Measurements from ENCODE around the gene NBEA.

DNA sequence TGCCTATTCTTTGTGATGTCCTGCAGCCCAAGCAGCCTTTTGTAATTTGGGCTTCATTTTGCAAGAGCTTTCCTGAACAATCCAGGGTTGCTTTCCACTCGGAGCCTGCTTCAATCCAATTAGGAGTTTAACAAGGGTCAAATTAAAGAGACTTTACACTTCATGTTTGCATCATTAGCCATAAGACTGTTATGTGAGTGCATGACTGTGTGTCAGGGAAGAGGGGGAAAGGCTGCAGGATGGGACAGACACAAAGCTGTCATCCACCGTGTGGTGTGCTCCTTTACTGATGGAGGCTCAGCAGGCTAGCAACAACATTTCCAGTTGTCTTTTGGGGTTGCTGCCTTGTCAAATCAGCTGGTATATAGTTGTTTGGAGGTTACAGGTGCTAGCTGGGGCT, 558.1 kb downstream of the NBEA start:
- TF ChIP-seq, protein P1, sequence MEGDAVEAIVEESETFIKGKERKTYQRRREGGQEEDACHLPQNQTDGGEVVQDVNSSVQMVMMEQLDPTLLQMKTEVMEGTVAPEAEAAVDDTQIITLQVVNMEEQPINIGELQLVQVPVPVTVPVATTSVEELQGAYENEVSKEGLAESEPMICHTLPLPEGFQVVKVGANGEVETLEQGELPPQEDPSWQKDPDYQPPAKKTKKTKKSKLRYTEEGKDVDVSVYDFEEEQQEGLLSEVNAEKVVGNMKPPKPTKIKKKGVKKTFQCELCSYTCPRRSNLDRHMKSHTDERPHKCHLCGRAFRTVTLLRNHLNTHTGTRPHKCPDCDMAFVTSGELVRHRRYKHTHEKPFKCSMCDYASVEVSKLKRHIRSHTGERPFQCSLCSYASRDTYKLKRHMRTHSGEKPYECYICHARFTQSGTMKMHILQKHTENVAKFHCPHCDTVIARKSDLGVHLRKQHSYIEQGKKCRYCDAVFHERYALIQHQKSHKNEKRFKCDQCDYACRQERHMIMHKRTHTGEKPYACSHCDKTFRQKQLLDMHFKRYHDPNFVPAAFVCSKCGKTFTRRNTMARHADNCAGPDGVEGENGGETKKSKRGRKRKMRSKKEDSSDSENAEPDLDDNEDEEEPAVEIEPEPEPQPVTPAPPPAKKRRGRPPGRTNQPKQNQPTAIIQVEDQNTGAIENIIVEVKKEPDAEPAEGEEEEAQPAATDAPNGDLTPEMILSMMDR (IDR thresholded peaks at IDR 0.05), result no peak
- TF ChIP-seq SIN3A (IDR thresholded peaks at IDR 0.05; ENCODE audit: borderline replicate concordance, insufficient read depth, low read depth, low read length), result no peak
- TF ChIP-seq POLR2AphosphoS5 (IDR thresholded peaks at IDR 0.05; ENCODE audit: low read depth, low read length), result no peak
- no peak for TF ChIP-seq TCF7L2 (IDR thresholded peaks at IDR 0.05; ENCODE audit: low read depth, low read length)
- no peak for TF ChIP-seq REST (IDR thresholded peaks at IDR 0.05; ENCODE audit: insufficient read depth in 1 of 2, low read depth in 2 of 2, low read length in 1 of 2)
